Measurements from ENCODE around the gene HOXB8.

The HOXB8 gene

GRCh38 chr17:48567209-48567608, 47.9 kb downstream of the HOXB8 start:
- no CpG with 5 or more reads among the region's 6 CpGs for WGBS (ENCODE audit: extremely low coverage, insufficient coverage, insufficient read length)

DNA sequence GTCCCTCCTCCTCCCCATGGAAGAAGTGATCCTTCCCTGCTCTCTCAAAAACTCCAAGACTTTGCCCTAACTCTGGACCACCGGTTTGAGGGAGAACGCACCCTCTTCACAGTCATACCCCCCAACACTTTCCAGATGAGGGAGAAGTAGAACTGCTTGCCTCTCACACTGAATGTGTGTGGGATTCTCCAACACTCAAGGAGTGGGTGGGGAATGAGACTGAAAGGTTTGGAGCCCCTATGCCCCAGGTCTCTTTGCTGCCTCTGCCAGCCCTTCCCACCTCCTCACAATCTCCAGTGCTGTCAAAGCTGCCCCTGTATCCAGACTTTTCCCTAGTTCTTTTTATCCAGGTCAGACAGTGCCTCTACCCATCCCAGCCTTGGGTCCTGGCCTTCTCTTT, 48.4 kb downstream of the HOXB8 start:
- no peak for DNase-seq
- WGBS (ENCODE audit: extremely low coverage, insufficient coverage, insufficient read length) = no CpG with 5 or more reads among the region's 2 CpGs
- Histone ChIP-seq H3K27ac (ENCODE audit: low read depth, low read length) (no peak overlapping the region), H3K4me3 (ENCODE audit: low read depth, low read length) (no peak overlapping the region), H4K12ac (ENCODE audit: low read depth, low read length) (no peak overlapping the region), H3K27me3 (ENCODE audit: insufficient read depth, low read length) (peaks cover 11% of the 10 kb centered on the region), H3K14ac (ENCODE audit: low read length) (no peak overlapping the region), H3K9me3 (ENCODE audit: insufficient read depth, low read depth, low read length) (peaks cover 4% of the 10 kb centered on the region), H3K18ac (ENCODE audit: low read length) (no peak overlapping the region), H3K23ac (ENCODE audit: low read length) (no peak overlapping the region), H3K4me2 (ENCODE audit: low read length) (no peak overlapping the region), H3K4ac (ENCODE audit: low read depth, low read length) (no peak overlapping the region), H2BK12ac (ENCODE audit: low read length) (no peak overlapping the region), H4K8ac (ENCODE audit: low read depth, low read length) (no peak overlapping the region), H4K91ac (ENCODE audit: low read depth, low read length) (no peak overlapping the region), H3K36me3 (ENCODE audit: control insufficient read depth in 1 of 2, insufficient read depth in 2 of 2, low read length in 2 of 2) (peaks cover 0 to 2% of the 10 kb centered on the region in 2 experiments), H3K9ac (ENCODE audit: low read length) (no peak overlapping the region), H3K79me2 (ENCODE audit: control insufficient read depth, insufficient read depth, low read length, poor library complexity) (no peaks in the 10 kb centered on the region), H3K4me1 (ENCODE audit: control insufficient read depth in 1 of 2, insufficient read depth in 2 of 2, low read length in 2 of 2) (peaks cover 23 to 32% of the 10 kb centered on the region in 2 experiments), H2AFZ (ENCODE audit: insufficient read depth, low read length, poor library complexity) (no peak overlapping the region), H2BK5ac (ENCODE audit: low read depth, low read length, poor library complexity) (no peak overlapping the region), H2AK5ac (ENCODE audit: low read length) (no peak overlapping the region), H3K79me1 (ENCODE audit: low read length) (peaks cover 17% of the 10 kb centered on the region), H2BK120ac (ENCODE audit: insufficient read depth, low read length, poor library complexity) (no peak overlapping the region)

More at GRCh38 chr17:48567209-48567608, 47.9 kb downstream of the HOXB8 start:
- no peak overlapping the region for H3K27ac ChIP-seq (ENCODE audit: low read depth, low read length)
- H2BK12ac ChIP-seq (ENCODE audit: low read length) = no peak overlapping the region
- H3K9me3 ChIP-seq (ENCODE audit: insufficient read depth, low read depth, low read length) = peaks cover 4% of the 10 kb centered on the region
- no peak overlapping the region for H3K4me2 ChIP-seq (ENCODE audit: low read length)
- H4K12ac ChIP-seq (ENCODE audit: low read depth, low read length) = no peak overlapping the region
- H3K4me3 ChIP-seq (ENCODE audit: low read depth, low read length) = no peak overlapping the region
- no peak overlapping the region for H2BK5ac ChIP-seq (ENCODE audit: low read depth, low read length, poor library complexity)
- H3K79me1 ChIP-seq (ENCODE audit: low read length) = peaks cover 17% of the 10 kb centered on the region
- H2AFZ ChIP-seq (ENCODE audit: insufficient read depth, low read length, poor library complexity) = no peak overlapping the region
- no peak overlapping the region for H4K8ac ChIP-seq (ENCODE audit: low read depth, low read length)
- H4K91ac ChIP-seq (ENCODE audit: low read depth, low read length) = no peak overlapping the region
- H3K79me2 ChIP-seq (ENCODE audit: control insufficient read depth, insufficient read depth, low read length, poor library complexity) = no peaks in the 10 kb centered on the region
- no peak overlapping the region for H2BK120ac ChIP-seq (ENCODE audit: insufficient read depth, low read length, poor library complexity)
- H2AK5ac ChIP-seq (ENCODE audit: low read length) = no peak overlapping the region
- peaks cover 11% of the 10 kb centered on the region for H3K27me3 ChIP-seq (ENCODE audit: insufficient read depth, low read length)
- peaks cover 23 to 33% of the 10 kb centered on the region in 2 experiments for H3K4me1 ChIP-seq (ENCODE audit: control insufficient read depth in 1 of 2, insufficient read depth in 2 of 2, low read length in 2 of 2)
- no peak for DNase-seq
- no peak overlapping the region for H3K14ac ChIP-seq (ENCODE audit: low read length)
- H3K9ac ChIP-seq (ENCODE audit: low read length) = no peak overlapping the region
- no peak overlapping the region for H3K4ac ChIP-seq (ENCODE audit: low read depth, low read length)
- H3K18ac ChIP-seq (ENCODE audit: low read length) = no peak overlapping the region
- H3K23ac ChIP-seq (ENCODE audit: low read length) = no peak overlapping the region
- H3K36me3 ChIP-seq (ENCODE audit: control insufficient read depth in 1 of 2, insufficient read depth in 2 of 2, low read length in 2 of 2) = peaks cover 0 to under 1% of the 10 kb centered on the region in 2 experiments

DNA sequence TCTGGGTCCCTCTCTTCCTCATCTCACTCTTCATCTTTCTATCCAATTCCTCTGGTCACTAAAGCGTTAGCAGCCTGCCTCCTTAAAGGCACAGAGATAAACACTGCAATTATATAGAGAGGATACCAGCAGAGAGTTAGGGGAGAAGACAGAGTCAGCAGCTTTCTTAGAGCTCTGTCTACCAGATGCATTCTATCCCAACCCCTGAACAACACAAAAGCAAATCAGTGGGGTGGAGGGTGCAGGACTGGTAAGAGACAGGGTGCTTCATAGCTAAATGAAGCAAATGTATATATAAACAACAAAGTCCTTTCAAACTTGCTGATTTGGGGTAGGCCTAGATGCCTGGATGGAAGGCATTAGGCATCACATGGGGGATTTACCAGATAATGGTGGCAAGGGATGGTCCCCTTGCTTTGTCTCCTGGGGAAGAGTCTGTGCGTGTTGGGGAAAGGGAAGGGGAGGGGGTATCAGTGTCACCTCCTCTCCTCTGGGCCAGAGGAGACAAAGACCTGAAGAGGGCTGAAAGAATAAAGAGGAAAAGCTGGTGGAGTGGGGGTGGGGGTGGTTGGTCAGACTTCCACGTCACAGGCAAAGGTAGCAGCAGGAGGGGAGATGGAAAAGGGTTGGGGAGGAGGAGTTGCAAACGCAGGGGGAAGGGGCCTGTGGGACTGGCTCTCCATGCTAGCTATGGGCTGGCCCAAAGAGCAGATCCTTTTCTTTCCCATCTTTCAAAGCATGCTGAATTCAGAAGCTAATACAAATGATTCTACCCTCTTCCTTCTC, 49.0 kb downstream of the HOXB8 start:
- H2BK12ac ChIP-seq (ENCODE audit: low read length) = no peak overlapping the region
- no peak overlapping the region for H4K91ac ChIP-seq (ENCODE audit: low read depth, low read length)
- H3K4me1 ChIP-seq (ENCODE audit: control insufficient read depth in 1 of 2, insufficient read depth in 2 of 2, low read length in 2 of 2) = peaks cover 18 to 26% of the 10 kb centered on the region in 2 experiments
- no peak overlapping the region for H4K8ac ChIP-seq (ENCODE audit: low read depth, low read length)
- H3K4me2 ChIP-seq (ENCODE audit: low read length) = no peak overlapping the region
- H3K4ac ChIP-seq (ENCODE audit: low read depth, low read length) = no peak overlapping the region
- no peak overlapping the region for H3K9ac ChIP-seq (ENCODE audit: low read length)
- peaks cover 4% of the 10 kb centered on the region for H3K9me3 ChIP-seq (ENCODE audit: insufficient read depth, low read depth, low read length)
- H3K79me1 ChIP-seq (ENCODE audit: low read length) = peaks cover 13% of the 10 kb centered on the region
- H3K23ac ChIP-seq (ENCODE audit: low read length) = no peak overlapping the region
- H2BK120ac ChIP-seq (ENCODE audit: insufficient read depth, low read length, poor library complexity) = no peak overlapping the region
- peaks cover 0 to 2% of the 10 kb centered on the region in 2 experiments for H3K36me3 ChIP-seq (ENCODE audit: control insufficient read depth in 1 of 2, insufficient read depth in 2 of 2, low read length in 2 of 2)
- no peak overlapping the region for H4K12ac ChIP-seq (ENCODE audit: low read depth, low read length)
- no peak overlapping the region for H2BK5ac ChIP-seq (ENCODE audit: low read depth, low read length, poor library complexity)
- no peak overlapping the region for H3K4me3 ChIP-seq (ENCODE audit: low read depth, low read length)
- no peak overlapping the region for H3K18ac ChIP-seq (ENCODE audit: low read length)
- no peak overlapping the region for H3K14ac ChIP-seq (ENCODE audit: low read length)
- no peak overlapping the region for H2AFZ ChIP-seq (ENCODE audit: insufficient read depth, low read length, poor library complexity)
- WGBS (ENCODE audit: extremely low coverage, insufficient coverage, insufficient read length) = no CpG with 5 or more reads among the region's 4 CpGs
- DNase-seq = no peak
- H3K79me2 ChIP-seq (ENCODE audit: control insufficient read depth, insufficient read depth, low read length, poor library complexity) = no peaks in the 10 kb centered on the region
- no peak overlapping the region for H3K27ac ChIP-seq (ENCODE audit: low read depth, low read length)
- H3K27me3 ChIP-seq (ENCODE audit: insufficient read depth, low read length) = peaks cover 11% of the 10 kb centered on the region
- no peak overlapping the region for H2AK5ac ChIP-seq (ENCODE audit: low read length)

DNA sequence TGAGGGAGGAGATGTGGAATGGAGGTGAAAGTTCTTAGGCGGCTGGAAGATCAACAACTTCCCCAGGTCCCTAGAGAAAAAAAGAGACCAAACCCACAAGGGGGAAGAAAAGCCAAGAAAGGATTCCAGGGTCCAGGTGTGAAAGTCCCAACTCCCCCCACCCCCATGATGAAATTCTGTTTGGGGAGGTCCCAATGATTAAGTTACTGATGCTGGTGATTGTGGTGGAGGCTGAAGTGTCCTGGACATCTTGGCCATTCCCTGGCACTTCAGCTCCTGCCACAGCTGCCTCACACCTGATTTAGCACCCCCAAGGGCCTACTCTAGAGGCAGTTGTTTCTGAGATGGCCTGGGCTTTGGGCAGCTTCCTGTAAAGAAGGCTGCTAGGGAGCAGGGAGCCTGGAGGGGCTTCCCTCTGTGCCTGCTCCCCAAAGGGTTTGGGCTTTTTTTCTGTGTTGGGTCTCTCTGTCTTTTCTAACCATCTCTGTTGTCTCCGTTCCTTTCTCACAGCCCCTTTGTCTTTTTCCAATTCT, 50.0 kb downstream of the HOXB8 start:
- Histone ChIP-seq H2BK12ac (ENCODE audit: low read length) (no peak overlapping the region), H3K4me2 (ENCODE audit: low read length) (no peak overlapping the region), H2AK5ac (ENCODE audit: low read length) (no peak overlapping the region), H3K36me3 (ENCODE audit: control insufficient read depth in 1 of 2, insufficient read depth in 2 of 2, low read length in 2 of 2) (peaks cover 0 to 2% of the 10 kb centered on the region in 2 experiments), H3K9ac (ENCODE audit: low read length) (no peak overlapping the region), H3K27me3 (ENCODE audit: insufficient read depth, low read length) (peaks cover 11% of the 10 kb centered on the region), H3K23ac (ENCODE audit: low read length) (no peak overlapping the region), H3K27ac (ENCODE audit: low read depth, low read length) (no peak overlapping the region), H4K91ac (ENCODE audit: low read depth, low read length) (no peak overlapping the region), H3K79me1 (ENCODE audit: low read length) (peaks cover 6% of the 10 kb centered on the region), H3K4me3 (ENCODE audit: low read depth, low read length) (no peak overlapping the region), H2AFZ (ENCODE audit: insufficient read depth, low read length, poor library complexity) (no peak overlapping the region), H3K9me3 (ENCODE audit: insufficient read depth, low read depth, low read length) (peaks cover 4% of the 10 kb centered on the region), H2BK120ac (ENCODE audit: insufficient read depth, low read length, poor library complexity) (no peak overlapping the region), H3K4me1 (ENCODE audit: control insufficient read depth in 1 of 2, insufficient read depth in 2 of 2, low read length in 2 of 2) (peaks cover 9 to 18% of the 10 kb centered on the region in 2 experiments), H3K79me2 (ENCODE audit: control insufficient read depth, insufficient read depth, low read length, poor library complexity) (no peaks in the 10 kb centered on the region), H2BK5ac (ENCODE audit: low read depth, low read length, poor library complexity) (no peak overlapping the region), H3K18ac (ENCODE audit: low read length) (no peak overlapping the region), H4K12ac (ENCODE audit: low read depth, low read length) (no peak overlapping the region), H3K4ac (ENCODE audit: low read depth, low read length) (no peak overlapping the region), H3K14ac (ENCODE audit: low read length) (no peak overlapping the region), H4K8ac (ENCODE audit: low read depth, low read length) (no peak overlapping the region)
- no peak for DNase-seq
- no CpG with 5 or more reads among the region's 2 CpGs for WGBS (ENCODE audit: extremely low coverage, insufficient coverage, insufficient read length)

Measured in trophoblast cell (in vitro differentiated cells and primary cell).